Esophagus muscularis mucosa (tissue), 4 donors: ENCODE results near the gene FOXF1. TPM values are rescaled to one million over a fixed set of nuclear protein-coding genes. Genes with fewer than 3 reads are reported as not detected.
A peak's percentile ranks its signal among the peaks of the same experiment; 100 is the strongest.

Experiments
- DNase-seq: peaks from one replicate; pipeline ENCODE4 v3.0.0-alpha.2; 2017; ENCODE audit errors: extremely low spot score
- H3K27ac ChIP-seq, 4 donors: fragments of 200-600 bp; sonication (generic); replicated peaks in 1 of 4; 1 replicate in 3 of 4; 2 replicates in 1 of 4; pipeline ENCODE4 v1.5.1; 2016 to 2019; ENCODE audit warnings: mild to moderate bottlenecking in 1 of 4
- H3K27me3 ChIP-seq, 4 donors: fragments of 200-600 bp; sonication (generic); one replicate each; pipeline versions ENCODE4 v1.5.1 to v1.6.0; 2016 to 2019
- H3K36me3 ChIP-seq, 4 donors: fragments of 200-600 bp; sonication (generic); one replicate each; pipeline ENCODE4 v1.5.1; 2016 to 2019
- H3K4me1 ChIP-seq, 4 donors: fragments of 200-600 bp; sonication (generic); one replicate each; pipeline ENCODE4 v1.5.1; 2016 to 2019
- H3K4me3 ChIP-seq, 4 donors: fragments of 200-600 bp; sonication (generic); 1 replicate in 2 of 4; 2 replicates in 2 of 4; pipeline ENCODE4 v1.5.1; 2016 to 2019; ENCODE audit warnings: mild to moderate bottlenecking in 4 of 4, moderate library complexity in 1 of 4
- H3K9me3 ChIP-seq, 4 donors: fragments of 200-600 bp; sonication (generic); 1 replicate in 3 of 4; 2 replicates in 1 of 4; pipeline ENCODE4 v1.5.1; 2016 to 2019
- CTCF ChIP-seq, 3 experiments: fragments of 200-600 bp in 2 of 3; fragments of 450-650 bp in 1 of 3; sonication (generic) in 2 of 3; IDR thresholded peaks; one replicate each; pipeline ENCODE4 v1.5.1; 2017 to 2019; ENCODE audit warnings: antibody characterized with exemption in 3 of 3, mild to moderate bottlenecking in 2 of 3, moderate library complexity in 1 of 3
- EP300 ChIP-seq: sonication (generic); formaldehyde crosslinking; IDR thresholded peaks from one replicate; pipeline ENCODE4 v1.6.1; 2017; ENCODE audit warnings: antibody characterized with exemption
- POLR2A ChIP-seq: fragments of 450-650 bp; IDR thresholded peaks from one replicate; pipeline ENCODE4 v1.6.1; 2017; ENCODE audit warnings: antibody characterized with exemption, moderate library complexity, mild to moderate bottlenecking, low read depth
- POLR2AphosphoS5 ChIP-seq, 2 donors: sonication (generic); formaldehyde crosslinking; IDR thresholded peaks; one replicate each; pipeline ENCODE4 v1.6.1; 2017; ENCODE audit warnings: antibody characterized with exemption in 2 of 2
- WGBS: methylation state at CpG from one replicate; pipeline ENCODE4 v1.1.5; 2018; 5-methylcytosine and 5-hydroxymethylcytosine counted together
- intact Hi-C: fragments of 100-400 bp; cut with DNase I; formaldehyde crosslinking; loops from one replicate; pipeline ENCODE4 v1.15.1; 2023
- total RNA-seq, 4 donors: library from RNA; depleted of rRNA; stranded (reverse); fragments of >200 nt; gene quantifications; one replicate each; pipeline versions ENCODE4 v1.1.0 to v1.2.1, GENCODE V29; 2016

FOXF1 gene
- total RNA-seq, 4 donors from 2014 or later = 40.7 to 94.5 (median 69.3) TPM

- WGBS = 71% methylated on average over 9 of the region's 9 CpGs
- peaks cover 0 to 19% (median 0%) of the 10 kb centered on the region in 4 donors for H3K36me3 ChIP-seq
- TF ChIP-seq POLR2AphosphoS5 (IDR thresholded peaks at IDR 0.05) (no peak), CTCF (IDR thresholded peaks at IDR 0.05) (no peak), EP300 (no peak), POLR2A (no peak)
- H3K27me3 ChIP-seq = no peaks in the 10 kb centered on the region
- intact Hi-C loops = no loop called here
- no peak for DNase-seq
- H3K4me1 ChIP-seq = peaks cover 13 to 48% (median 38%) of the 10 kb centered on the region in 4 donors
- peak overlapping the region; percentile 52 to 66 (median 56) for H3K27ac ChIP-seq
- H3K4me3 ChIP-seq = no peak overlapping the region
- peaks cover 0 to 9% (median 7%) of the 10 kb centered on the region in 4 donors for H3K9me3 ChIP-seq
These were observed 30.9 kb upstream of the FOXF1 start for GRCh38 chr16:86479419-86479818.

GRCh38 chr16:86480444-86480843, 29.9 kb upstream of the FOXF1 start:
- H3K4me3 ChIP-seq = no peak overlapping the region
- H3K9me3 ChIP-seq = peaks cover 0 to 12% (median 10%) of the 10 kb centered on the region in 4 donors
- peaks cover 0 to 16% (median 0%) of the 10 kb centered on the region in 4 donors for H3K36me3 ChIP-seq
- TF ChIP-seq POLR2AphosphoS5 (IDR thresholded peaks at IDR 0.05) (no peak), POLR2A (no peak), EP300 (no peak), CTCF (IDR thresholded peaks at IDR 0.05) (no peak)
- no peaks in the 10 kb centered on the region for H3K27me3 ChIP-seq
- peak overlapping the region; percentile 52 to 64 (median 56) for H3K27ac ChIP-seq
- H3K4me1 ChIP-seq = peaks cover 13 to 50% (median 38%) of the 10 kb centered on the region in 4 donors
- DNase-seq = no peak
- intact Hi-C loops = no loop called here
- WGBS = 62% methylated on average over 13 of the region's 15 CpGs

- intact Hi-C loops = no loop called here
- 86% methylated on average over 3 of the region's 3 CpGs for WGBS
- H3K4me1 ChIP-seq = peaks cover 12 to 54% (median 39%) of the 10 kb centered on the region in 4 donors
- no peak overlapping the region for H3K4me3 ChIP-seq
- TF ChIP-seq POLR2AphosphoS5 (IDR thresholded peaks at IDR 0.05) = no peak
- peaks cover 0 to 12% (median 10%) of the 10 kb centered on the region in 4 donors for H3K9me3 ChIP-seq
- no peak for DNase-seq
- H3K27me3 ChIP-seq = no peaks in the 10 kb centered on the region
- peak overlapping the region in 3 of 4 donors; percentile 15 to 27 (median 21) for H3K27ac ChIP-seq
- peaks cover 0 to 7% (median 0%) of the 10 kb centered on the region in 4 donors for H3K36me3 ChIP-seq
These were observed 28.7 kb upstream of the FOXF1 start for GRCh38 chr16:86481607-86482006.

GRCh38 chr16:86484240-86484639, 26.1 kb upstream of the FOXF1 start:
- no peaks in the 10 kb centered on the region for H3K27me3 ChIP-seq
- TF ChIP-seq POLR2A (no peak), POLR2AphosphoS5 (IDR thresholded peaks at IDR 0.05) (no peak), EP300 (no peak), CTCF (IDR thresholded peaks at IDR 0.05) (no peak)
- peaks cover 0 to 12% (median 10%) of the 10 kb centered on the region in 4 donors for H3K9me3 ChIP-seq
- intact Hi-C loops = no loop called here
- no peak overlapping the region for H3K4me3 ChIP-seq
- WGBS = 85% methylated on average over 4 of the region's 5 CpGs
- no peak for DNase-seq
- H3K36me3 ChIP-seq = peaks cover 0 to 16% (median 3%) of the 10 kb centered on the region in 4 donors
- no peak overlapping the region for H3K27ac ChIP-seq
- peaks cover 0 to 50% (median 38%) of the 10 kb centered on the region in 4 donors for H3K4me1 ChIP-seq

GRCh38 chr16:86485746-86486145, 24.6 kb upstream of the FOXF1 start:
- Histone ChIP-seq H3K9me3 (peaks cover 0 to 12% (median 10%) of the 10 kb centered on the region in 4 donors), H3K4me3 (no peak overlapping the region), H3K27me3 (no peaks in the 10 kb centered on the region), H3K4me1 (peaks cover 0 to 45% (median 28%) of the 10 kb centered on the region in 4 donors), H3K27ac (no peak overlapping the region), H3K36me3 (peaks cover 0 to 27% (median 8%) of the 10 kb centered on the region in 4 donors)
- 62% methylated on average over 3 of the region's 3 CpGs for WGBS
- intact Hi-C loops = no loop called here
- TF ChIP-seq POLR2AphosphoS5 (IDR thresholded peaks at IDR 0.05) (no peak), EP300 (no peak), CTCF (IDR thresholded peaks at IDR 0.05) (no peak), POLR2A (no peak)
- no peak for DNase-seq
